ENCODE data around the gene DSG3. TPM values are rescaled to one million over a fixed set of nuclear protein-coding genes. Genes with fewer than 3 reads are reported as not detected.

The DSG3 gene
- total RNA-seq, 1 donor from 2014 or later = not detected

GRCh38 chr18:31526374-31526773 is 78.8 kb downstream of the DSG3 start:
- H3K4me1 Mint-ChIP-seq = no peaks in the 10 kb centered on the region
- no peak for DNase-seq (ENCODE audit: low read depth, low spot score)
- H3K4me3 Mint-ChIP-seq = no peak overlapping the region
- H3K9me3 Mint-ChIP-seq = no peaks in the 10 kb centered on the region
- H3K27ac Mint-ChIP-seq (ENCODE audit: unreplicated experiment) = no peak overlapping the region
- TF ChIP-seq CTCF (conservative IDR thresholded peaks at IDR 0.05) = no peak
- no peaks in the 10 kb centered on the region for H3K27me3 Mint-ChIP-seq (ENCODE audit: low read depth)
- H3K36me3 Mint-ChIP-seq (ENCODE audit: low read depth) = peaks cover 3% of the 10 kb centered on the region

Other genes starting within 250 kb of the DSG3 start
- not detected in 2 replicates for gene DSG1, start 129.6 kb upstream of the DSG3 start, total RNA-seq
- gene DSG4, start 71.0 kb upstream of the DSG3 start, total RNA-seq = not detected in 2 replicates
- gene DSG2, start 50.4 kb downstream of the DSG3 start, total RNA-seq = 18.4 and 19.4 TPM in 2 replicates
- not detected in 2 replicates for gene TTR, start 144.1 kb downstream of the DSG3 start, total RNA-seq
- gene B4GALT6, start 236.8 kb downstream of the DSG3 start, total RNA-seq = 40.0 and 43.4 TPM in 2 replicates